GM12878 (cell line): Measurements from ENCODE around the gene GSAP. TPM values are rescaled to one million over a fixed set of nuclear protein-coding genes. Genes with fewer than 3 reads are reported as not detected.
A peak's percentile ranks its signal among the peaks of the same experiment; 100 is the strongest.

Source experiments
- DPF2 ChIP-seq: fragments of 450-650 bp; IDR thresholded peaks from 2 replicates; pipeline ENCODE4 v1.6.1; 2017; ENCODE audit warnings: mild to moderate bottlenecking
- HDAC2 ChIP-seq: fragments of 200-600 bp; sonication (generic); IDR thresholded peaks from 2 replicates; pipeline ENCODE4 v1.6.1; 2017
- HDGF ChIP-seq: fragments of 450-650 bp; IDR thresholded peaks from 2 replicates; pipeline ENCODE4 v1.6.1; 2016; ENCODE audit warnings: antibody characterized with exemption
- IRF4 ChIP-seq: IDR thresholded peaks from 2 replicates; pipeline ENCODE4 v1.6.1; 2011; ENCODE audit warnings: low read depth, low read length
- MTA3 ChIP-seq: IDR thresholded peaks from 2 replicates; pipeline ENCODE4 v1.6.1; 2012; ENCODE audit warnings: low read length, inconsistent platforms, borderline replicate concordance
- MYC ChIP-seq: IDR thresholded peaks from 2 replicates; pipeline ENCODE4 v1.6.1; 2011; ENCODE audit warnings: mild to moderate bottlenecking, low read length, moderate library complexity, inconsistent platforms; ENCODE audit not compliant: insufficient read depth, insufficient replicate concordance, insufficient read length, severe bottlenecking
- NR2F1 ChIP-seq: fragments of 450-650 bp; conservative IDR thresholded peaks from 2 replicates; pipeline ENCODE4 v1.6.1; 2017; ENCODE audit warnings: mild to moderate bottlenecking
- YBX1 ChIP-seq: fragments of 450-650 bp; IDR thresholded peaks from 2 replicates; pipeline ENCODE4 v1.6.1; 2016; ENCODE audit warnings: antibody characterized with exemption
- ZNF274 ChIP-seq: IDR thresholded peaks from one replicate; pipeline ENCODE4 v1.8.0; 2011; ENCODE audit not compliant: insufficient read length, insufficient read depth
- polyA plus RNA-seq, 11 experiments: library from polyadenylated mRNA; depleted of rRNA in 4 of 11; unstranded in 6 of 11; stranded (reverse) in 5 of 11; fragments of >200 nt; fragmentation: Nextera tagmentation in 4 of 11; fragmentation: Illumina TruSeq in 1 of 11; extraction: Ambion mirVana in 4 of 11; extraction: Trizol in 1 of 11; gene quantifications; 1 replicate in 1 of 11; 2 replicates in 10 of 11; pipeline versions ENCODE4 v1.2.1 to v1.2.3, GENCODE V29; 2011 to 2016; ENCODE audit warnings: inconsistent platforms in 2 of 11, missing spikeins in 2 of 11, low read depth in 1 of 11
- total RNA-seq, 4 experiments: library from RNA; depleted of rRNA in 3 of 4; stranded (reverse); fragments of >200 nt in 3 of 4; fragmentation: Illumina TruSeq in 1 of 4; extraction: Trizol in 1 of 4; gene quantifications; 2 replicates each; pipeline versions ENCODE4 v1.2.1 to v1.2.3, GENCODE V29; 2013 to 2021
- TF ChIP-seq, protein P1 (sequence below): fragments of 450-650 bp; IDR thresholded peaks from 2 replicates; pipeline ENCODE4 v1.6.1; 2017; ENCODE audit warnings: mild to moderate bottlenecking, low read depth, inconsistent platforms; ENCODE audit not compliant: poor library complexity, severe bottlenecking
- TF ChIP-seq, protein P2 (sequence below): IDR thresholded peaks from 2 replicates; pipeline ENCODE4 v1.6.1; 2011; ENCODE audit warnings: low read depth, mild to moderate bottlenecking, low read length, moderate library complexity, borderline replicate concordance; ENCODE audit errors: extremely low read depth
- TF ChIP-seq, protein P3 (sequence below): fragments of 450-650 bp; IDR thresholded peaks from 2 replicates; pipeline ENCODE4 v1.6.1; 2017; ENCODE audit warnings: borderline replicate concordance
- TF ChIP-seq, protein P4 (sequence below): fragments of 450-650 bp; IDR thresholded peaks from 2 replicates; pipeline ENCODE4 v1.6.1; 2016; ENCODE audit warnings: mild to moderate bottlenecking
- TF ChIP-seq, protein P5 (sequence below): fragments of 450-650 bp; IDR thresholded peaks from 2 replicates; pipeline ENCODE4 v1.6.1; 2018; ENCODE audit warnings: mild to moderate bottlenecking, low read depth, moderate library complexity; ENCODE audit not compliant: partially characterized antibody
- TF ChIP-seq, protein P6 (sequence below): IDR thresholded peaks from 2 replicates; pipeline ENCODE4 v1.6.1; 2011; ENCODE audit warnings: borderline replicate concordance, low read depth, mild to moderate bottlenecking, moderate library complexity, low read length; ENCODE audit not compliant: insufficient read depth, poor library complexity, severe bottlenecking

Gene GSAP
- total and polyA plus RNA-seq, 10 of the 15 experiments (the other 5 are each of a cell fraction or from before 2014, with no cell fraction given): 6.6 to 38.1 (median 21.8) TPM

DNA sequence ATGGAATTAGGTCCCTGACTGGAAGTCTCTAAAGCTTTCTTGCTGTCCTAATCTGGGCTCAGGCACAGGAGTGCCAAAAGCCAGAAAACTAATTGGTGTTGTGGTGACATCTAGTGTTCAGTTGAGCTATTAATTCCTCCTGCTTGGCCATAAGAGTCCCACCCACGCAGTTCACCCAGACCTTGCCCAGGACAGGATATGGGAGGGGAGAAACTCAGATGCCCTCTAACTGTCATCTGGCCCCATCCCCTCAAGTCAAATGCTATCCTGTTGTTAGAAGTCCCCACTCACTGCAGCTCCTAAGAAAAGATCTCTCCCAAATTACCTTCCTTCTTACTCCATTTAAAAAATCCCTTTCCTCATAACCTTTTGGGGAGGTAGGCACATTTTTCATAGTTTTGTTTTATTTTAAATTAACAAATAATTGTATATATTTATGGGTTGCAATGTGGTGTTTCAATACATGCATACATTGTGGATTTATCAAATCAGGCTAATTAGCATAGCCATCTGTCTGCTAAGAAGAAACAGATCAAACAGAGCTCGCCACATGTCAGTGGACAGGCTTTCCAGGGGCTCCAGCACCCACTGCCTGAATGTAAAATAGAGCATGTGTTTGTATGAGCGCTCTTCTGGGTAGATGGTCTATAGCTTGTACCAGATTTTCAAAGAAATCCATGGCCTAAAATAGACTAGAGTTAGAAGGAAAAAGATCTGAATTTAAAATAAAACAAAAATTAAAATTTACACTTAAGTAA lies 84.0 kb downstream of the GSAP start (continued):
- TF ChIP-seq, protein P1, sequence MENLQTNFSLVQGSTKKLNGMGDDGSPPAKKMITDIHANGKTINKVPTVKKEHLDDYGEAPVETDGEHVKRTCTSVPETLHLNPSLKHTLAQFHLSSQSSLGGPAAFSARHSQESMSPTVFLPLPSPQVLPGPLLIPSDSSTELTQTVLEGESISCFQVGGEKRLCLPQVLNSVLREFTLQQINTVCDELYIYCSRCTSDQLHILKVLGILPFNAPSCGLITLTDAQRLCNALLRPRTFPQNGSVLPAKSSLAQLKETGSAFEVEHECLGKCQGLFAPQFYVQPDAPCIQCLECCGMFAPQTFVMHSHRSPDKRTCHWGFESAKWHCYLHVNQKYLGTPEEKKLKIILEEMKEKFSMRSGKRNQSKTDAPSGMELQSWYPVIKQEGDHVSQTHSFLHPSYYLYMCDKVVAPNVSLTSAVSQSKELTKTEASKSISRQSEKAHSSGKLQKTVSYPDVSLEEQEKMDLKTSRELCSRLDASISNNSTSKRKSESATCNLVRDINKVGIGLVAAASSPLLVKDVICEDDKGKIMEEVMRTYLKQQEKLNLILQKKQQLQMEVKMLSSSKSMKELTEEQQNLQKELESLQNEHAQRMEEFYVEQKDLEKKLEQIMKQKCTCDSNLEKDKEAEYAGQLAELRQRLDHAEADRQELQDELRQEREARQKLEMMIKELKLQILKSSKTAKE: no peak
- TF ChIP-seq MTA3 (no peak), YBX1 (no peak), HDAC2 (no peak), HDGF (peak; percentile 67; the same call in 1 of the 2 replicates), DPF2 (no peak), IRF4 (0 out of 2 replicates have a peak, but pooled peaks have one; percentile 26), MYC (no peak), ZNF274 (no peak), NR2F1 (peak; percentile 71)
- TF ChIP-seq, protein P2, sequence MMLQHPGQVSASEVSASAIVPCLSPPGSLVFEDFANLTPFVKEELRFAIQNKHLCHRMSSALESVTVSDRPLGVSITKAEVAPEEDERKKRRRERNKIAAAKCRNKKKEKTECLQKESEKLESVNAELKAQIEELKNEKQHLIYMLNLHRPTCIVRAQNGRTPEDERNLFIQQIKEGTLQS: no peak
- TF ChIP-seq, protein P3, sequence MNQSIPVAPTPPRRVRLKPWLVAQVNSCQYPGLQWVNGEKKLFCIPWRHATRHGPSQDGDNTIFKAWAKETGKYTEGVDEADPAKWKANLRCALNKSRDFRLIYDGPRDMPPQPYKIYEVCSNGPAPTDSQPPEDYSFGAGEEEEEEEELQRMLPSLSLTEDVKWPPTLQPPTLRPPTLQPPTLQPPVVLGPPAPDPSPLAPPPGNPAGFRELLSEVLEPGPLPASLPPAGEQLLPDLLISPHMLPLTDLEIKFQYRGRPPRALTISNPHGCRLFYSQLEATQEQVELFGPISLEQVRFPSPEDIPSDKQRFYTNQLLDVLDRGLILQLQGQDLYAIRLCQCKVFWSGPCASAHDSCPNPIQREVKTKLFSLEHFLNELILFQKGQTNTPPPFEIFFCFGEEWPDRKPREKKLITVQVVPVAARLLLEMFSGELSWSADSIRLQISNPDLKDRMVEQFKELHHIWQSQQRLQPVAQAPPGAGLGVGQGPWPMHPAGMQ: no peak
- TF ChIP-seq, protein P4, sequence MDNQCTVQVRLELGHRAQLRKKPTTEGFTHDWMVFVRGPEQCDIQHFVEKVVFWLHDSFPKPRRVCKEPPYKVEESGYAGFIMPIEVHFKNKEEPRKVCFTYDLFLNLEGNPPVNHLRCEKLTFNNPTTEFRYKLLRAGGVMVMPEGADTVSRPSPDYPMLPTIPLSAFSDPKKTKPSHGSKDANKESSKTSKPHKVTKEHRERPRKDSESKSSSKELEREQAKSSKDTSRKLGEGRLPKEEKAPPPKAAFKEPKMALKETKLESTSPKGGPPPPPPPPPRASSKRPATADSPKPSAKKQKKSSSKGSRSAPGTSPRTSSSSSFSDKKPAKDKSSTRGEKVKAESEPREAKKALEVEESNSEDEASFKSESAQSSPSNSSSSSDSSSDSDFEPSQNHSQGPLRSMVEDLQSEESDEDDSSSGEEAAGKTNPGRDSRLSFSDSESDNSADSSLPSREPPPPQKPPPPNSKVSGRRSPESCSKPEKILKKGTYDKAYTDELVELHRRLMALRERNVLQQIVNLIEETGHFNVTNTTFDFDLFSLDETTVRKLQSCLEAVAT: no peak; the same call in 1 of the 2 replicates
- TF ChIP-seq, protein P5, sequence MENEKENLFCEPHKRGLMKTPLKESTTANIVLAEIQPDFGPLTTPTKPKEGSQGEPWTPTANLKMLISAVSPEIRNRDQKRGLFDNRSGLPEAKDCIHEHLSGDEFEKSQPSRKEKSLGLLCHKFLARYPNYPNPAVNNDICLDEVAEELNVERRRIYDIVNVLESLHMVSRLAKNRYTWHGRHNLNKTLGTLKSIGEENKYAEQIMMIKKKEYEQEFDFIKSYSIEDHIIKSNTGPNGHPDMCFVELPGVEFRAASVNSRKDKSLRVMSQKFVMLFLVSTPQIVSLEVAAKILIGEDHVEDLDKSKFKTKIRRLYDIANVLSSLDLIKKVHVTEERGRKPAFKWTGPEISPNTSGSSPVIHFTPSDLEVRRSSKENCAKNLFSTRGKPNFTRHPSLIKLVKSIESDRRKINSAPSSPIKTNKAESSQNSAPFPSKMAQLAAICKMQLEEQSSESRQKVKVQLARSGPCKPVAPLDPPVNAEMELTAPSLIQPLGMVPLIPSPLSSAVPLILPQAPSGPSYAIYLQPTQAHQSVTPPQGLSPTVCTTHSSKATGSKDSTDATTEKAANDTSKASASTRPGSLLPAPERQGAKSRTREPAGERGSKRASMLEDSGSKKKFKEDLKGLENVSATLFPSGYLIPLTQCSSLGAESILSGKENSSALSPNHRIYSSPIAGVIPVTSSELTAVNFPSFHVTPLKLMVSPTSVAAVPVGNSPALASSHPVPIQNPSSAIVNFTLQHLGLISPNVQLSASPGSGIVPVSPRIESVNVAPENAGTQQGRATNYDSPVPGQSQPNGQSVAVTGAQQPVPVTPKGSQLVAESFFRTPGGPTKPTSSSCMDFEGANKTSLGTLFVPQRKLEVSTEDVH: no peak
- TF ChIP-seq, protein P6, sequence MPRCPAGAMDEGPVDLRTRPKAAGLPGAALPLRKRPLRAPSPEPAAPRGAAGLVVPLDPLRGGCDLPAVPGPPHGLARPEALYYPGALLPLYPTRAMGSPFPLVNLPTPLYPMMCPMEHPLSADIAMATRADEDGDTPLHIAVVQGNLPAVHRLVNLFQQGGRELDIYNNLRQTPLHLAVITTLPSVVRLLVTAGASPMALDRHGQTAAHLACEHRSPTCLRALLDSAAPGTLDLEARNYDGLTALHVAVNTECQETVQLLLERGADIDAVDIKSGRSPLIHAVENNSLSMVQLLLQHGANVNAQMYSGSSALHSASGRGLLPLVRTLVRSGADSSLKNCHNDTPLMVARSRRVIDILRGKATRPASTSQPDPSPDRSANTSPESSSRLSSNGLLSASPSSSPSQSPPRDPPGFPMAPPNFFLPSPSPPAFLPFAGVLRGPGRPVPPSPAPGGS: no peak
